HUES48 (cell line): Measurements from ENCODE around the gene TTLL12.
"Not testable (repeated sequence)": the region's sequence is repeated elsewhere in the genome, so short reads cannot be mapped to it uniquely, and the experiment has no call there.

Experiments used
- H3K27ac ChIP-seq: one replicate; pipeline ENCODE4 v1.7.0; 2013; ENCODE audit warnings: low read depth, low read length, inconsistent platforms
- H3K27me3 ChIP-seq: 2 replicates; pipeline ENCODE4 v1.6.1; 2013; ENCODE audit warnings: mild to moderate bottlenecking, low read length; ENCODE audit not compliant: control insufficient read depth, insufficient read depth
- H3K36me3 ChIP-seq: 2 replicates; pipeline ENCODE4 v1.6.1; 2013; ENCODE audit warnings: low read length; ENCODE audit not compliant: control insufficient read depth, insufficient read depth
- H3K4me1 ChIP-seq: 2 replicates; pipeline ENCODE4 v1.6.1; 2013; ENCODE audit warnings: mild to moderate bottlenecking, low read length; ENCODE audit not compliant: control insufficient read depth, insufficient read depth
- H3K4me3 ChIP-seq: 2 replicates; pipeline ENCODE4 v1.5.1; 2013; ENCODE audit warnings: mild to moderate bottlenecking, low read depth, low read length
- H3K9ac ChIP-seq: 2 replicates; pipeline ENCODE4 v1.6.1; 2013; ENCODE audit warnings: mild to moderate bottlenecking, low read depth, low read length, moderate library complexity
- H3K9me3 ChIP-seq: 2 replicates; pipeline ENCODE4 v1.6.1; 2013; ENCODE audit warnings: low read length; ENCODE audit not compliant: control insufficient read depth, insufficient read depth

The TTLL12 gene

DNA sequence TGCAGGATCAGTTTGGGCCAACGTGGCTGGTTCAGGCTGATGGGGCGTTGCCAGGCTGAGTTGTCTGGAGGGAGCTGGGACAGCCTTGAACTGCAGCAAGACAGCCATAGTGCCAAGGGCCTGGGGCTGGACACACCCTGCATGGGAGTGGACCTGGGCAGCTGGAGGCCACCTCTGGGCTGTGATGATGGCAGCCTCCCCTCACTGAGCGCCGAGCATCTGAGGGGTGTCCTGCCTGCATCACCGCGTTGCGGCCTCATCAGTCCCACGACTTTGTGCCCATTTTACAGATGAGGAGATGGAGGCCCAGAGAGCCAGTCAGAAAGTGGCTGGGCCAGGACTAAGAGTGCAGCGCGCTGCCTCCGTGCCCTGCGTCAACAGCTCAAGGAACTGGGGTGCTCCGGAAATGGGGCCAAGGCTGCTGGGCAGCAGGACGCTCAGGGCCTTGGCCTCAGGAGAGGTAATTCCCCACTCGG, 36.2 kb downstream of the TTLL12 start:
- H3K27me3 ChIP-seq = peaks cover 8% of the 10 kb centered on the region; the same call in 1 of the 2 replicates
- H3K9ac ChIP-seq = no peak overlapping the region
- H3K27ac ChIP-seq = no peak overlapping the region
- no peaks in the 10 kb centered on the region for H3K36me3 ChIP-seq
- peak overlapping the region; percentile 54 for H3K4me3 ChIP-seq
- peaks cover 7% of the 10 kb centered on the region; the same call in 1 of the 2 replicates for H3K4me1 ChIP-seq
- H3K9me3 ChIP-seq = no peaks in the 10 kb centered on the region

DNA sequence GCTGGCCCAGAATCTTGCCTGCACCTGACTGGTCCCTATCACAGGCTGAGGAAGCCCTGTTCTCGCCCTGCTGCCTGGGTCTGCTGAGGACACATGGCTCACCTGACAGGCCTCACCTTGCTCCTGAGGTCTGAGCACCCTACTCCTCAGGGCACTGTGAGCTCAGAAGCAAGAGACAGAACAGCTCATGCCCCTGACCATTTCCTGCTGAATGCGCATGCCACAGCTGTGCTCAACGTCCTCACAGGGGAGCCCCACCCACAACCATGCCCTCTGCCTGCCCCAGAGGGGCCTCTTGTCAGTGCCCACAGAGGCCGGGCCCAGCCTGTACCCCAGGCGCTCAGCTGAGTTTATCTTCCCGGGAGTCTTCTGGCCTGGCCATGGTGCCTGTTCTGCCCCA, 38.4 kb downstream of the TTLL12 start:
- no peak overlapping the region for H3K4me3 ChIP-seq
- H3K9me3 ChIP-seq = no peaks in the 10 kb centered on the region
- H3K27ac ChIP-seq = no peak overlapping the region
- peaks cover 8% of the 10 kb centered on the region; the same call in 1 of the 2 replicates for H3K27me3 ChIP-seq
- H3K36me3 ChIP-seq = no peaks in the 10 kb centered on the region
- peaks cover 7% of the 10 kb centered on the region; the same call in 1 of the 2 replicates for H3K4me1 ChIP-seq
- H3K9ac ChIP-seq = no peak overlapping the region

DNA sequence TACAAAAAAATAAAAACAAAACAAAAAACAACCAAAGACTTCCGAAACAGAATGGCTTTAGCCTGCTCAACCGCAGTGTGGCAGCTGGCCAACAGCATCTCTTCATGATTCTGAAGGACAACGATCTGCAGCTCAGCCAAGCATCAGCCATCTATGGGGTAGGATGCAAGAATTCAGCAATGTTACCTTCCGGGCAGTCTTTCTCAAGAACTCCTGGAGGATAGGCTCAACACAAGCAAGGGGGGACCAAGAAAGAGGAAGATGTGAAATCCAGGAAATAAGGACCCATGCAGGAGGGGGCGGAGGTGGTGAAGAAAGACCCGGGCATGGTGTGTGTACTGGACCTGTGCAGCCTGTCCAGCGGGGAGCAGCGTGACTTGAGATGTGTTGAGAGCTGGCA, 39.1 kb downstream of the TTLL12 start:
- Histone ChIP-seq H3K27me3 (peaks cover 8% of the 10 kb centered on the region; the same call in 1 of the 2 replicates), H3K27ac (no peak overlapping the region), H3K9ac (no peak overlapping the region), H3K36me3 (no peaks in the 10 kb centered on the region), H3K4me3 (no peak overlapping the region), H3K9me3 (no peaks in the 10 kb centered on the region), H3K4me1 (peaks cover 7% of the 10 kb centered on the region; the same call in 1 of the 2 replicates)

DNA sequence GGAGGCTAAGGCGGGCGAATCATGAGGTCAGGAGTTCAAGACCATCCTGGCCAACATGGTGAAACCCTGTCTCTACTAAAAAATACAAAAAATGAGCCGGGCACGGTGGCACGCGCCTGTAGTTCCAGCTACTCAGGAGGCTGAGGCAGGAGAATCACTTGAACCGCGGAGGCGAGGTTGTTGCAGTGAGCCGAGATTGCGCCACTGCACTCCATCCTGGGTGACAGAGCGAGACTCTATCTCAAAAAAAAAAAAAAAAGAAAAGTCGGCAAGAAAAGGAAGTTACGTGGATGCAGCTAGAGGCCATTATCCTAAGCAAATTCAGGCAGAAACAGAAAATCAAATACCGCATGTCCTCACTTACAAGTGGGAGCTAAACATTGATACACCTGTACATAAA, 40.6 kb downstream of the TTLL12 start:
- H3K4me3 ChIP-seq, H3K36me3 ChIP-seq, H3K27ac ChIP-seq, H3K9ac ChIP-seq, H3K27me3 ChIP-seq, H3K9me3 ChIP-seq, H3K4me1 ChIP-seq: not testable (repeated sequence)

DNA sequence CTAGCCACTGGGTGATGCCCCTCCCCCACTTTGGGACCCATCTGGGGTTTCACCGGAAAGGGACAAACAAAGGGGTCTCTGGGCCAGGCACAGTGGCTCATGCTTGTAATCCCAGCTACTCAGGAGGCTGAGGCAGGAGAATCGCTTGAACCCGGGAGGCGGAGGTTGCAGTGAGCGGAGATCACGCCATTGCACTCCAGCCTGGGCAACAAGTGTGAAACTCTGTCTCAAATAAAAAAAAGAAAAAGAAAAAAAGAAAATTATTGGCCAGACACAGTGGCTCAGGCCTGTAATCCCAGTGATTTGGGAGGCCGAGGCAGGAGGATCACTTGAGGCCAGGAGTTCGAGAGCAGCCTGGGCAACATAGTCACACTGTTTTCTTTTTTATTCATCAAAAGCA, 41.6 kb downstream of the TTLL12 start:
- H3K4me1 ChIP-seq, H3K9ac ChIP-seq, H3K9me3 ChIP-seq: not testable (repeated sequence)

DNA sequence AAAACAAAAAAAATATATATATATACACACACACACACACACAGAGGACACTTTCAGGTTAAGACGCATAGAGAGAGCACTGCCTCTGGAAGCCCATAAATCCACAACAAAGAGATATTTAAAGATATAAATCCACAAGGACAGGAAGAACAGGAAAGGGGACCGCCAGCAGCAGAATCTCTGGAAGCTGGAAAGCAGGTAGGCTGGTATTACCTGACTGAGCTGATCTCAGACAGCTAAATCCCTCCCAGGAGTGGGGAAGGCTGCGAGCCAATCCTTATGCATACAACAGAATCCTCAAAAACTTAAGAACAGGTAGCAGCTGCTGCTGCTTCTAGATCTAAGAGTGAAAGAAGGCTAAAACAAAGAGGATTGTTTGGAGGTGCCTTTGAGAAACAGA, 42.0 kb downstream of the TTLL12 start:
- no peak overlapping the region for H3K27ac ChIP-seq
- H3K9ac ChIP-seq = no peak overlapping the region
- no peak overlapping the region for H3K4me3 ChIP-seq
- no peaks in the 10 kb centered on the region for H3K27me3 ChIP-seq
- H3K4me1 ChIP-seq = no peaks in the 10 kb centered on the region
- no peaks in the 10 kb centered on the region for H3K9me3 ChIP-seq
- H3K36me3 ChIP-seq = peaks cover 14% of the 10 kb centered on the region

More for the DNA sequence above, 41.6 kb downstream of the TTLL12 start:
- peaks cover 10% of the 10 kb centered on the region for H3K36me3 ChIP-seq
- not testable (repeated sequence) for H3K27me3 ChIP-seq, H3K4me3 ChIP-seq, H3K27ac ChIP-seq

DNA sequence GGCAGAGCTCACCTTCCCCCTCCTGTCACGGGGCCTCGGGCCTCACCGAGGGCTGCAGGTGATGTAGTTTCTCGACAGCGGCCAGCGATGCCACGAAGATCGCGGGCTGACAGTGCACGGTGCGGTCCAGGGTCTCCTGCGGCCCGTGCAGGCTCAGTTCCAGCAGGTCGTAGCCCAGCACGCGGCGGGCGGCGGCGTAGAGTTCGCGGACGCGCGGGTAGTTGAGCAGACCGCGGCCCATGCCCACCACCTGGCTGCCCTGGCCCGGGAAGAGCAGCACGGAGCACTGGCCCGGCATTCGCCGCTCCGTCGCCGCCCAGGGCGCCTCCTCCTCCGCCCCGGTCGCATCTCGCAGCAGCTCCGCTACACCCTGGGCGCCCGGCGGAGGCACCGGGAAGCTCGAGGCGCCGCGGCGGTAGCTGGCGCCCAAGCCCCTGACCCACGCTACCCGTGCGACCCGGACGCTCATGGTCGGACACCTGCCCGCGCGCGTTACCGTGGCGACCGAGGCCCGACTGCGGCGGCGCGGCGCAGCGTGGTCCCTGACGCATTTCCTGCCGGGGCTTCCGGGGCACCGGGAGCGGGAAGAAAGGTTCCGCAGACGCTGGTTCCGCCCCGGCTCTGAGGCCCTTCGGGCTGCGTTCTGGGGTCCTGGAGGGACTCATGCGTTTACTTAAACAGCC, 43.9 kb downstream of the TTLL12 start, which contains the start of gene MCAT:
TSS of gene MCAT (minus strand) at position 519 of the 683 bp plus-strand sequence. CDS start at position 469, 50 bp downstream.
- peak within 1 kb of the TSS; percentile 70 for H3K27ac ChIP-seq
- peak within 1 kb of the TSS; percentile 88 for H3K4me3 ChIP-seq
- H3K9me3 ChIP-seq = no peaks in the 10 kb centered on the region
- peaks cover 34% of the 10 kb centered on the region for H3K36me3 ChIP-seq
- H3K9ac ChIP-seq = peak within 1 kb of the TSS; percentile 53; the same call in 1 of the 2 replicates
- H3K27me3 ChIP-seq = no peaks in the 10 kb centered on the region
- H3K4me1 ChIP-seq = no peaks in the 10 kb centered on the region

DNA sequence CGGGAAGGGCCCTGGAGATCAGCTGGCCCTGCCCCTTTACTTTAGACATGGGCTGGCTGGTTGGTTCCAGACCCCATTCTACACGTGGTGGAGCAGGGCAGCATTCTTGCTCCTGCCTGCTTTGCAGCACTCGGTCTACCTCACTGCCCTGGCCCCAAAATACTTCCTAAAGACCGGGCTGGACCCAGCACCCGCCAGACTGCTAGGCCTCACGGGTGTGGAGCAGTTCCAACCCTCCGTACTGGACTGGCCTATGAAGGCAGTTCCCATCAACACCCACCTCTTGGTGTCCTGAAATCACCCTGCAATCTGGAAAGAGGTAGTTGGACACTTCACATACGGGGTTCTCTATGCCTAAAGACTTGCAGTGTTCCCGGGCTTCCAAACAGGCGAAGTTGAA, 50.1 kb downstream of the TTLL12 start:
- H3K4me1 ChIP-seq = no peaks in the 10 kb centered on the region
- no peaks in the 10 kb centered on the region for H3K27me3 ChIP-seq
- H3K27ac ChIP-seq = no peak overlapping the region
- no peaks in the 10 kb centered on the region for H3K9me3 ChIP-seq
- no peak overlapping the region for H3K9ac ChIP-seq
- H3K36me3 ChIP-seq = peaks cover 88% of the 10 kb centered on the region
- no peak overlapping the region for H3K4me3 ChIP-seq

DNA sequence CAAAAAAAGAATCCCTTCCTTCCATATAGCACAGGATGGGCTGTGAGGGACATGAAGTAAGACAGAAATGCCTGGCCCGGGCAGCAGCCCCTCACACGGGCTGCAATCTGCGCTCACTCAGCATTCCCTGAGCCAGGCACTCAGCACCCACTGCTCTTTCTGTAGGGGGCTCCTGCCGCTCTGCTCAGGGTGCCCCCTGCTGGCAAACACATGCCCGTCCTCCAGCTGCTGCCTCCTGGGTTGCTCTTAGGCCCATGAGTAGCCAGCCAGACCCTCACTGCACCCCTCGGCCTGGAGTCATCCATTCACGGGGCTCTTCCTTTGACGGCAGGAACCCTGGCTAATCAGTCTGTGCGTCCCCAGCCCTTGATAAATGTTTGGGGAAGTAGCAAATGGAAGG, 50.7 kb downstream of the TTLL12 start:
- H3K27ac ChIP-seq = no peak overlapping the region
- no peaks in the 10 kb centered on the region for H3K27me3 ChIP-seq
- no peaks in the 10 kb centered on the region for H3K4me1 ChIP-seq
- no peak overlapping the region for H3K4me3 ChIP-seq
- H3K36me3 ChIP-seq = peaks cover 91% of the 10 kb centered on the region
- H3K9me3 ChIP-seq = no peaks in the 10 kb centered on the region
- H3K9ac ChIP-seq = no peak overlapping the region

DNA sequence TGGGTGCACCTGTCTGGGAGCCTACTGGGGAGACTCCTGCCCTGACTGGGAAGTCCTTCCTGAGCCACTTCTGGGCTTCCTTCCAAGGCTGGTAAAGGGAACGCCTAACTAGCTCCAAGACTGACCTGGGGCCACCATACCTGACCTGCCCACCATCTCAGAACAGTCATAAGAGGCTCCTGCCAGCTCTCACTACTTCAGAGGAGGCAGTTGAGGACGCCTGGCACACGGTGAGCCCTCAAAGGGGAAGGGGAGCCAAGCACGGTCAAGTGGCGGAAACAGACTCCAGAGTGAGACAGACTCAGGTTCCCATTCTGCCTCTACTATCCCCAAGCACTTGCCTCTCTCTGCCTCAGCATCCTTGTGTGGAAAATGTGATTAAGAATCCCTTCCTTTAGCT, 51.4 kb downstream of the TTLL12 start:
- Histone ChIP-seq H3K36me3 (peaks cover 87% of the 10 kb centered on the region), H3K27me3 (no peaks in the 10 kb centered on the region)

DNA sequence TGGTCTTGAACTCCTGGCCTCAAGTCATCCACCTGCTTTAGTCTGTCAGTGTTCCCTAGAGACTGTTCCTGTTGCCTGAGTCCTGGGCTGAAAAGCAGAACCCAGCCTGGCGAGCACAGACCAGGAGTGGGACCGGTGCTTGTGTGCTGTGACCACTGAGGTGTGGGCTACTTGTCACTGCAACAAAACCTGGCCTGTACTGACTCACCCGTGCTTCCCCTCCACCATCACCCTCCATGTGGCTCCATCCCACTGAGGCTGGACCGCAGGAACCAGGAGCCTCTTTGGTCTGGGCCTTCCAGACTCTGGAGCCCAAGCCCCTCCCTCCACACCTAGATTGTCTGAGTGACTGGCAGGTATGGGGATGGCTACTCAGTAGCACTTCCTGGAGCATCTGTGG, 52.4 kb downstream of the TTLL12 start:
- Histone ChIP-seq H3K36me3 (peaks cover 77% of the 10 kb centered on the region), H3K27me3 (no peaks in the 10 kb centered on the region), H3K4me3 (no peak overlapping the region)

More for the DNA sequence above, 51.4 kb downstream of the TTLL12 start:
- H3K9me3 ChIP-seq = no peaks in the 10 kb centered on the region
- H3K9ac ChIP-seq = no peak overlapping the region
- H3K4me3 ChIP-seq = no peak overlapping the region
- no peaks in the 10 kb centered on the region for H3K4me1 ChIP-seq
- H3K27ac ChIP-seq = no peak overlapping the region

More for the DNA sequence above, 52.4 kb downstream of the TTLL12 start:
- H3K4me1 ChIP-seq = 0 out of 2 replicates have a peak, but pooled peaks cover 1% of the 10 kb centered on the region
- no peak overlapping the region for H3K27ac ChIP-seq
- H3K9me3 ChIP-seq = no peaks in the 10 kb centered on the region
- H3K9ac ChIP-seq = no peak overlapping the region
